IMR-90 (cell line): ENCODE results near the gene TRMT1. TPM values are rescaled to one million over a fixed set of nuclear protein-coding genes. Genes with fewer than 3 reads are reported as not detected.

Source experiments
- ATAC-seq: fragments of 200-7000 bp; cut with Tn5 transposase; 2 replicates; pipeline ENCODE4 v1.9.1; 2020; ENCODE audit warnings: low read depth, mild to moderate bottlenecking, moderate library complexity
- BruUV-seq: library from RNA; stranded (reverse); fragments of 400-500 nt; replicated peaks from 2 replicates; lab custom pipeline; 2021; lab: Mats Ljungman, UMichigan
- CTCF ChIA-PET: fragments of 300-600 bp; formaldehyde crosslinking; extraction: SDS; loops from one replicate; lab custom pipeline; 2021; ENCODE audit warnings: antibody characterized with exemption; lab: Yijun Ruan, JAX
- POLR2A ChIA-PET: fragments of 300-600 bp; sonication (Branson Sonifier 250); formaldehyde crosslinking; loops from one replicate; lab custom pipeline; 2022; ENCODE audit warnings: antibody characterized with exemption; ENCODE audit not compliant: unreplicated experiment; lab: Charles Lee
- DNase-seq: peaks from one replicate; pipeline ENCODE4 v3.0.0; 2013
- H2AFZ ChIP-seq: replicated peaks from 2 replicates; pipeline ENCODE3; 2013; ENCODE audit warnings: low read length, mild to moderate bottlenecking; ENCODE audit not compliant: poor library complexity
- H2AK5ac ChIP-seq: 2 replicates; pipeline ENCODE4 v1.6.1; 2013; ENCODE audit warnings: low read depth, low read length, inconsistent platforms
- H2AK9ac ChIP-seq: replicated peaks from 2 replicates; pipeline ENCODE3; 2013; ENCODE audit warnings: mild to moderate bottlenecking, low read depth, low read length, moderate library complexity; ENCODE audit not compliant: poor library complexity
- H2BK120ac ChIP-seq: 2 replicates; pipeline ENCODE4 v1.6.1; 2013; ENCODE audit warnings: low read depth, low read length, inconsistent platforms
- H2BK15ac ChIP-seq: 3 replicates; pipeline ENCODE4 v1.6.1; 2013; ENCODE audit warnings: low read depth, low read length, inconsistent platforms
- H2BK20ac ChIP-seq: 2 replicates; pipeline ENCODE4 v1.6.1; 2013; ENCODE audit warnings: low read depth, mild to moderate bottlenecking, inconsistent platforms, low read length, moderate library complexity
- H2BK5ac ChIP-seq: 2 replicates; pipeline ENCODE4 v1.6.1; 2013; ENCODE audit warnings: mild to moderate bottlenecking, low read depth, low read length, inconsistent platforms; ENCODE audit not compliant: poor library complexity, severe bottlenecking
- H3K14ac ChIP-seq: replicated peaks from 2 replicates; pipeline ENCODE4 v1.6.1; 2013; ENCODE audit warnings: low read depth, low read length, inconsistent platforms
- H3K18ac ChIP-seq: 2 replicates; pipeline ENCODE4 v1.6.1; 2013; ENCODE audit warnings: low read depth, low read length, control low read depth
- H3K23ac ChIP-seq: 2 replicates; pipeline ENCODE4 v1.6.1; 2013; ENCODE audit warnings: low read depth, low read length, inconsistent platforms
- H3K27ac ChIP-seq: 2 replicates; pipeline ENCODE4 v1.5.1; 2013; ENCODE audit warnings: mild to moderate bottlenecking, control low read depth, low read length; ENCODE audit not compliant: insufficient read depth
- H3K27me3 ChIP-seq: 2 replicates; pipeline ENCODE4 v1.6.1; 2013; ENCODE audit warnings: low read length; ENCODE audit not compliant: control insufficient read depth, insufficient read depth
- H3K36me3 ChIP-seq: 2 replicates; pipeline ENCODE4 v1.6.1; 2013; ENCODE audit warnings: low read length, mixed read lengths; ENCODE audit not compliant: control insufficient read depth, insufficient read depth
- H3K4ac ChIP-seq: 2 replicates; pipeline ENCODE4 v1.6.1; 2013; ENCODE audit warnings: low read depth, low read length, inconsistent platforms
- H3K4me1 ChIP-seq: 2 replicates; pipeline ENCODE4 v1.6.1; 2013; ENCODE audit warnings: low read length, mixed read lengths; ENCODE audit not compliant: control insufficient read depth, insufficient read depth
- H3K4me2 ChIP-seq: 2 replicates; pipeline ENCODE4 v1.6.1; 2013; ENCODE audit warnings: low read depth, mild to moderate bottlenecking, control low read depth, low read length, moderate library complexity
- H3K4me3 ChIP-seq: 2 replicates; pipeline ENCODE4 v1.5.1; 2013; ENCODE audit warnings: low read depth, mild to moderate bottlenecking, control low read depth, low read length, moderate library complexity; ENCODE audit not compliant: insufficient read depth
- H3K56ac ChIP-seq: 2 replicates; pipeline ENCODE4 v1.6.1; 2013; ENCODE audit warnings: low read length, inconsistent platforms; ENCODE audit not compliant: insufficient read depth; ENCODE audit errors: extremely low read depth
- H3K79me1 ChIP-seq, 2 experiments: 2 replicates each; pipeline ENCODE4 v1.6.1; 2013; ENCODE audit warnings: low read length in 2 of 2, inconsistent platforms in 1 of 2, low read depth in 1 of 2
- H3K9ac ChIP-seq: 2 replicates; pipeline ENCODE4 v1.6.1; 2013; ENCODE audit warnings: low read depth, low read length, control low read depth
- H3K9me1 ChIP-seq: 2 replicates; pipeline ENCODE4 v1.6.1; 2013; ENCODE audit warnings: low read length, inconsistent platforms; ENCODE audit not compliant: insufficient read depth
- H3K9me3 ChIP-seq: 2 replicates; pipeline ENCODE4 v1.6.1; 2013; ENCODE audit warnings: low read length; ENCODE audit not compliant: control insufficient read depth, insufficient read depth
- H4K20me1 ChIP-seq: 2 replicates; pipeline ENCODE4 v1.6.1; 2013; ENCODE audit warnings: low read length, inconsistent platforms; ENCODE audit not compliant: insufficient read depth
- H4K5ac ChIP-seq: 2 replicates; pipeline ENCODE4 v1.6.1; 2013; ENCODE audit warnings: mild to moderate bottlenecking, low read depth, low read length, control low read depth
- H4K8ac ChIP-seq, 2 experiments: 2 replicates each; pipeline ENCODE4 v1.6.1; 2013; ENCODE audit warnings: low read depth in 2 of 2, low read length in 2 of 2, control low read depth in 1 of 2, inconsistent platforms in 1 of 2
- H4K91ac ChIP-seq: 2 replicates; pipeline ENCODE4 v1.6.1; 2013; ENCODE audit warnings: low read depth, low read length, inconsistent platforms; ENCODE audit not compliant: insufficient read depth
- BHLHE40 ChIP-seq: fragments of 150-350 bp; IDR thresholded peaks from 2 replicates; pipeline ENCODE4 v1.6.1; 2016; ENCODE audit warnings: mild to moderate bottlenecking, low read depth, low read length
- MAZ ChIP-seq: IDR thresholded peaks from 2 replicates; pipeline ENCODE4 v1.6.1; 2012; ENCODE audit warnings: low read depth, mild to moderate bottlenecking, low read length, improper control_type of control experiment, moderate library complexity, borderline replicate concordance
- NFE2L2 ChIP-seq: fragments of 150-350 bp; IDR thresholded peaks from 2 replicates; pipeline ENCODE4 v1.6.1; 2016; ENCODE audit warnings: low read depth, mild to moderate bottlenecking, low read length
- POLR2A ChIP-seq: IDR thresholded peaks from 2 replicates; pipeline ENCODE4 v1.6.1; 2012; ENCODE audit warnings: mild to moderate bottlenecking, low read depth, low read length
- RAD21 ChIP-seq: IDR thresholded peaks from 2 replicates; pipeline ENCODE4 v1.6.1; 2012; ENCODE audit warnings: low read length, improper control_type of control experiment
- RCOR1 ChIP-seq: IDR thresholded peaks from 2 replicates; pipeline ENCODE4 v1.6.1; 2012; ENCODE audit warnings: mild to moderate bottlenecking, low read length, improper control_type of control experiment; ENCODE audit not compliant: insufficient replicate concordance
- RFX5 ChIP-seq: IDR thresholded peaks from 2 replicates; pipeline ENCODE4 v1.8.0; 2012; ENCODE audit warnings: low read depth, mild to moderate bottlenecking, low read length, moderate library complexity
- WGBS, 2 experiments: methylation state at CpG; one replicate each; pipeline versions ENCODE4 v1.1.5 to v1.1.7; 2013; ENCODE audit warnings: missing lambda C conversion rate in 2 of 2; ENCODE audit not compliant: insufficient read length in 1 of 2; ENCODE audit errors: extremely low coverage in 2 of 2; 5-methylcytosine and 5-hydroxymethylcytosine counted together
- dilution Hi-C: fragments of 300-500 bp; cut with HindIII; formaldehyde crosslinking; loops from one replicate; pipeline ENCODE4 v1.14.3; 2018; ENCODE audit warnings: low sequenced_read_pairs; ENCODE audit not compliant: unreplicated experiment
- in situ Hi-C: fragments of 300-500 bp; cut with MboI; formaldehyde crosslinking; loops from 3 replicates; pipeline ENCODE4 v1.14.3; 2019; ENCODE audit warnings: low sequenced_read_pairs, inconsistent platforms, mixed read lengths
- intact Hi-C: fragments of 100-400 bp; cut with micrococcal nuclease; formaldehyde crosslinking; loops from 2 replicates; pipeline ENCODE4 v1.10.0; 2022
- polyA plus RNA-seq, 3 experiments: library from polyadenylated mRNA; depleted of rRNA; stranded (reverse); fragments of >200 nt; gene quantifications; 2 replicates each; pipeline ENCODE4 v1.2.3, GENCODE V29; 2012; ENCODE audit warnings: low replicate concordance in 1 of 3
- total RNA-seq: library from RNA; depleted of rRNA; stranded (reverse); fragments of >200 nt; gene quantifications from 2 replicates; pipeline ENCODE4 v1.2.3, GENCODE V29; 2012
- TF ChIP-seq, protein P1 (sequence below): conservative IDR thresholded peaks from 2 replicates; pipeline ENCODE4 v1.5.1; 2012; ENCODE audit warnings: mild to moderate bottlenecking, low read depth, low read length, improper control_type of control experiment
- TF ChIP-seq, protein P2 (sequence below): fragments of 150-350 bp; IDR thresholded peaks from 2 replicates; pipeline ENCODE4 v1.6.1; 2016; ENCODE audit warnings: low read depth, mild to moderate bottlenecking, low read length, moderate library complexity, borderline replicate concordance

Gene TRMT1
- total and polyA plus RNA-seq, 2 of the 4 experiments (the other 2 are of a cell fraction), result 28.3 to 56.0 TPM

DNA sequence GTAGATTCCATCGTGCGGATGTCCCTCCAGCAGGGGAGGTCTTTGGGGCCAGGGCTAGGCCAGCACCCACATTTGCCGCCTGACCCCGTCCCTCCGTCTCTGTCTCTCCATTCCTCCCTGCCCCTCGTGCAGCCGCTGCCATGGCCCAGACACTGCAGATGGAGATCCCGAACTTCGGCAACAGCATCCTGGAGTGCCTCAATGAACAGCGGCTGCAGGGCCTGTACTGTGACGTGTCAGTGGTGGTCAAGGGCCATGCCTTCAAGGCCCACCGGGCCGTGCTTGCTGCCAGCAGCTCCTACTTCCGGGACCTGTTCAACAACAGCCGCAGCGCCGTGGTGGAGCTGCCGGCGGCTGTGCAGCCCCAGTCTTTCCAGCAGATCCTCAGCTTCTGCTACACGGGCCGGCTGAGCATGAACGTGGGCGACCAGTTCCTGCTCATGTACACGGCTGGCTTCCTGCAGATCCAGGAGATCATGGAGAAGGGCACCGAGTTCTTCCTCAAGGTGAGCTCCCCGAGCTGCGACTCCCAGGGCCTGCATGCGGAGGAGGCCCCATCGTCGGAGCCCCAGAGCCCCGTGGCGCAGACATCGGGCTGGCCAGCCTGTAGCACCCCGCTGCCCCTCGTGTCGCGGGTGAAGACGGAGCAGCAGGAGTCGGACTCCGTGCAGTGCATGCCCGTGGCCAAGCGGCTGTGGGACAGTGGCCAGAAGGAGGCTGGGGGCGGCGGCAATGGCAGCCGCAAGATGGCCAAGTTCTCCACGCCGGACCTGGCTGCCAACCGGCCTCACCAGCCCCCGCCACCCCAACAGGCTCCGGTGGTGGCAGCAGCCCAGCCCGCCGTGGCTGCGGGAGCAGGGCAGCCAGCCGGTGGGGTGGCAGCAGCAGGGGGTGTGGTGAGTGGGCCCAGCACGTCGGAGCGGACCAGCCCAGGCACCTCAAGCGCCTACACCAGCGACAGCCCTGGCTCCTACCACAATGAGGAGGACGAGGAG is 18.8 kb upstream of the TRMT1 start (continued):
- TF ChIP-seq, protein P1, sequence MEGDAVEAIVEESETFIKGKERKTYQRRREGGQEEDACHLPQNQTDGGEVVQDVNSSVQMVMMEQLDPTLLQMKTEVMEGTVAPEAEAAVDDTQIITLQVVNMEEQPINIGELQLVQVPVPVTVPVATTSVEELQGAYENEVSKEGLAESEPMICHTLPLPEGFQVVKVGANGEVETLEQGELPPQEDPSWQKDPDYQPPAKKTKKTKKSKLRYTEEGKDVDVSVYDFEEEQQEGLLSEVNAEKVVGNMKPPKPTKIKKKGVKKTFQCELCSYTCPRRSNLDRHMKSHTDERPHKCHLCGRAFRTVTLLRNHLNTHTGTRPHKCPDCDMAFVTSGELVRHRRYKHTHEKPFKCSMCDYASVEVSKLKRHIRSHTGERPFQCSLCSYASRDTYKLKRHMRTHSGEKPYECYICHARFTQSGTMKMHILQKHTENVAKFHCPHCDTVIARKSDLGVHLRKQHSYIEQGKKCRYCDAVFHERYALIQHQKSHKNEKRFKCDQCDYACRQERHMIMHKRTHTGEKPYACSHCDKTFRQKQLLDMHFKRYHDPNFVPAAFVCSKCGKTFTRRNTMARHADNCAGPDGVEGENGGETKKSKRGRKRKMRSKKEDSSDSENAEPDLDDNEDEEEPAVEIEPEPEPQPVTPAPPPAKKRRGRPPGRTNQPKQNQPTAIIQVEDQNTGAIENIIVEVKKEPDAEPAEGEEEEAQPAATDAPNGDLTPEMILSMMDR, result no peak

DNA sequence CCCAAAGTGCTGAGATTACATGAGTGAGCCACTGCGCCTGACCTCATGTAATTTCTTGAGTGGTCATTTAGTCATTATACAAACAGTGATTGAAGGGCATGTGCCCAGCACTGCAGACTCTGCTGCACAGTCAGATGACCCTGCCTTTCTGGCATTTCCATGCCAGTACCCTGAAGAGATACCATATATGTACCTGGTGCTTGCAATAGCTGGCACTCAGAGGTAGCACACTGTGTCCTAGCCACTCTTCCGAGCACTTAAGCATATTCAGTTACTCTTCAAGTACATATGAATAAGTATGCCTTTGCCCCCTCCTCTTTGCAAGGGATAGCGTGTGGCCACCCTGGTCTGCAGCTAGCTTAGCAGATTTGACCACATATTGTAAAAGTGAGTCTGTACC is 18.1 kb upstream of the TRMT1 start:
- Histone ChIP-seq H3K56ac (no peak overlapping the region), H3K9ac (no peak overlapping the region), H4K91ac (no peak overlapping the region), H3K9me1 (peaks cover 22% of the 10 kb centered on the region), H4K8ac (no peak overlapping the region), H3K36me3 (peaks cover 42% of the 10 kb centered on the region), H3K14ac (no peak overlapping the region), H2AK9ac (no peak overlapping the region), H3K4me1 (peaks cover 16% of the 10 kb centered on the region), H4K20me1 (peaks cover 69% of the 10 kb centered on the region), H3K27ac (no peak overlapping the region), H3K23ac (no peak overlapping the region), H3K18ac (no peak overlapping the region), H3K27me3 (no peaks in the 10 kb centered on the region), H2AK5ac (no peak overlapping the region), H3K79me1 (peaks cover 23 to 89% of the 10 kb centered on the region in 2 experiments; a peak in 3 of 4 replicates), H3K4me3 (no peak overlapping the region), H2AFZ (no peak overlapping the region), H2BK20ac (no peak overlapping the region), H2BK15ac (no peak overlapping the region), H3K9me3 (no peaks in the 10 kb centered on the region), H2BK5ac (no peak overlapping the region), H2BK120ac (no peak overlapping the region), H3K4ac (no peak overlapping the region), H3K4me2 (no peak overlapping the region), H4K5ac (no peak overlapping the region)
- ChIA-PET POLR2A (no interaction called here), CTCF (no interaction called here)
- DNase-seq (no peak), ATAC-seq (no peak)
- dilution Hi-C loops (no loop called here), in situ Hi-C loops (no loop called here), intact Hi-C loops (no loop called here)
- TF ChIP-seq, protein P1, result no peak
- TF ChIP-seq MAZ (no peak), BHLHE40 (no peak), RFX5 (no peak), RAD21 (no peak), POLR2A (no peak), RCOR1 (no peak), NFE2L2 (no peak)
- TF ChIP-seq, protein P2, sequence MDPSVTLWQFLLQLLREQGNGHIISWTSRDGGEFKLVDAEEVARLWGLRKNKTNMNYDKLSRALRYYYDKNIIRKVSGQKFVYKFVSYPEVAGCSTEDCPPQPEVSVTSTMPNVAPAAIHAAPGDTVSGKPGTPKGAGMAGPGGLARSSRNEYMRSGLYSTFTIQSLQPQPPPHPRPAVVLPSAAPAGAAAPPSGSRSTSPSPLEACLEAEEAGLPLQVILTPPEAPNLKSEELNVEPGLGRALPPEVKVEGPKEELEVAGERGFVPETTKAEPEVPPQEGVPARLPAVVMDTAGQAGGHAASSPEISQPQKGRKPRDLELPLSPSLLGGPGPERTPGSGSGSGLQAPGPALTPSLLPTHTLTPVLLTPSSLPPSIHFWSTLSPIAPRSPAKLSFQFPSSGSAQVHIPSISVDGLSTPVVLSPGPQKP, result no peak
- BruUV-seq, result no TSS peak
- WGBS, 2 experiments, result no CpG with 5 or more reads among the region's 3 CpGs
